CD4-positive, alpha-beta T cell treated with Interleukin-10 for 1 hour (primary cell): Measurements from ENCODE around the gene SEMA3G.

Source experiments
- DNase-seq: peaks from one replicate; pipeline ENCODE4 v3.0.0-alpha.2; 2020

The SEMA3G gene

DNA sequence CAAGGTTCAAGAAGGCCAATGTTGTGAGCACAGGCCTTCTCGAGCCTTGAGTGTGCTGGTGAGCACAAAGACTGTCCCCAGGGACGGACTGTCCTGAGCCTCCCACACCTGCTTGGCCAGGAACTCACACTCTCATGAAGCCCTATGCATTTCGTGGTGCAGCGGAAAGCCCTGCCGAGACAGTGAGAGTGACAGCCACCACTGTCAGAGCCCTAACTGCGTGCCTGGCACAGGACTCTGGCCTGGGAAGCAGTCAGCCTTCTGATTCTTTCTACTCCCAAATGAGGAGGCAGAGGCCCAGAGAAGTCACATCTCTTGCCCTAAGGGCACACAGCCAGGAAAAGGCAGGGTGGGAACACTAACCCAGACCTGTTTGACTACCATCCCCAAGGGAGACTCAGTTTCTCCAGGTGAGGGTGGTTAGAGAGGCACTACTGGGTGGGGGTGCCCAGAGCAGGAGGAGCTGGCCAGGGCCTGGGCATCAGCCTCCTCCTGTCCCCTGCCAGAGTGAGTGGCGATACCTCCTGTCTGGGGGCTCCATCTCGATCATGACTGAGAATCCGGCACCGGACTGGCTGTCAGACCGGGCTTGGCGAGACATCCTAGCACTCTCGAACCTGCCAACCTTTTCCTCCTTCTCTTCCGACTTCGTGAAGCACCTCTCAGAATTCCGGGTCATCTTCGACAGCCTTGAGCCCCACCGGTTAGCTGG is 50.8 kb downstream of the SEMA3G start:
- DNase-seq, result no peak

GRCh38 chr3:52393131-52393807 is 51.6 kb downstream of the SEMA3G start:
- no peak for DNase-seq

GRCh38 chr3:52392216-52392930 is 52.5 kb downstream of the SEMA3G start:
- DNase-seq, result no peak

- no peak for DNase-seq
Observed at GRCh38 chr3:52391096-52391495, 53.8 kb downstream of the SEMA3G start.

DNA sequence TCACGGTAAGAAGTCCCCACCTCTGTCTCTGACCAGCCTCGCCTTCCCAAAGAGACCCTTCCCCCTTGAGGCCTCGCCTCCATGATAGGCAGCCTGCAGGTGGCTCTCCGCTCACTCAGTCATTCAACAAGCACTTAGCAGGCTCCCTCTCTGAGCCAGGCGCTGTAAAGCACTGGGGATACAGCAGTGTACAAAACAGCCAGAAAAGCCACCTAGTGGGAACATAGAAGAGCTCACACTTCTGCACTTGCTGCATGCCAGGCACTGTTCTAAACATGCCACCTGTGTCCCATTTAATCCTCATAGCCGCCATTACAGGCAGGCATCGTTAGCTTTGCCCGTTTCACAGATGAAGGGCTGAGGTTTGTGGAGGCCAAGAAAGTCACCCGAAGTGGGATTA is 56.0 kb downstream of the SEMA3G start:
- no peak for DNase-seq

- DNase-seq, result no peak
Observed at GRCh38 chr3:52388348-52388821, 56.5 kb downstream of the SEMA3G start.

DNA sequence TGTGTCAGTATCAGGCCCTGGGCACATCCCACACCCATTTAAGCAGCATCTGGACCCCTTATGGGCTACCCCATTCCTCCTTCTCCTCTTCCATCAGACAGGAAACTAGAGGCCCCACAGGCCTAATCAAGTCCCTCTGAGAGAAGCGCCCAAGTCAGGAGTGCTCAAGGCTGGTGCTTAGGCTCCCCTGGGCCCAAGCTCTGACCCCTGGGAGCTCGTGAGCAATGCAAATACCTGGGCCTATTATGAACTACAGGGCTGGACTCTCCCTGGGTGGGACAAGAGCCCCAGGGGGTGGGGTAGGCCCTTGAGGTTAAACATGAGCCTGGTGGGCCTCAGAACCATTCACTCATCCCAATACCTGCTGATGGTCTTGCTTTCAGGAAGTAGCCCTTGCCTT is 57.4 kb downstream of the SEMA3G start:
- DNase-seq, result no peak

GRCh38 chr3:52385157-52385556 is 59.7 kb downstream of the SEMA3G start:
- DNase-seq, result no peak

- DNase-seq, result no peak
Observed at GRCh38 chr3:52384019-52384761, 60.7 kb downstream of the SEMA3G start.

- DNase-seq, result no peak
Observed at GRCh38 chr3:52383446-52383845, 61.5 kb downstream of the SEMA3G start.
